ENCODE results near the gene RFWD3.
A peak's percentile ranks its signal among the peaks of the same experiment; 100 is the strongest.

RFWD3 gene

DNA sequence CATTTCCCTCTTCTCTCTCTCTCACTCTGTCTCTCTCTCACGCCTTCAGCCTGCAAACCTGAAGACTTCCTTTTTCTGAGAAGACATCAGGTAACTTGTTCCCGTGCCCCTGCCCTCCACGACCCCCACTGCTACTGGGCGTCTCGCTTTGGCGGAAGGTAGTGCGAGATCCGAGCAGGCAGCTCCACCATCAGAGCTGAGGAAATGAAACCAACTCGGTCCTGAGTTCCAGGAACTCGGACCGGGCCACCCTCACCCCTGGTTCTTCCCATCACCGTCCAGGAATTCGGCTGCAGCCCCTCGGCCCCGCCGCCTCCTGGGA, 33.4 kb upstream of the RFWD3 start:
- Histone ChIP-seq H3K27me3 (ENCODE audit: insufficient read depth, low read length) (no peaks in the 10 kb centered on the region), H3K27ac (ENCODE audit: low read depth, low read length) (no peak overlapping the region), H3K4me2 (ENCODE audit: low read length) (peak overlapping the region; percentile 48), H3K4me1 (ENCODE audit: control insufficient read depth in 1 of 2, insufficient read depth in 2 of 2, low read length in 2 of 2) (no peaks in the 10 kb centered on the region), H3K4me3 (ENCODE audit: low read depth, low read length) (peak overlapping the region; percentile 16), H3K79me2 (ENCODE audit: control insufficient read depth, insufficient read depth, low read length, poor library complexity) (no peaks in the 10 kb centered on the region), H3K4ac (ENCODE audit: low read depth, low read length) (no peak overlapping the region), H3K14ac (ENCODE audit: low read length) (no peak overlapping the region), H4K12ac (ENCODE audit: low read depth, low read length) (no peak overlapping the region), H3K23ac (ENCODE audit: low read length) (no peak overlapping the region), H3K79me1 (ENCODE audit: low read length) (no peaks in the 10 kb centered on the region), H3K9me3 (ENCODE audit: insufficient read depth, low read depth, low read length) (no peaks in the 10 kb centered on the region), H2AK5ac (ENCODE audit: low read length) (no peak overlapping the region), H3K36me3 (ENCODE audit: control insufficient read depth in 1 of 2, insufficient read depth in 2 of 2, low read length in 2 of 2) (no peaks in the 10 kb centered on the region), H2AFZ (ENCODE audit: insufficient read depth, low read length, poor library complexity) (no peak overlapping the region), H2BK5ac (ENCODE audit: low read depth, low read length, poor library complexity) (no peak overlapping the region), H2BK12ac (ENCODE audit: low read length) (no peak overlapping the region), H4K8ac (ENCODE audit: low read depth, low read length) (no peak overlapping the region), H2BK120ac (ENCODE audit: insufficient read depth, low read length, poor library complexity) (no peak overlapping the region), H4K91ac (ENCODE audit: low read depth, low read length) (no peak overlapping the region), H3K9ac (ENCODE audit: low read length) (no peak overlapping the region), H3K18ac (ENCODE audit: low read length) (no peak overlapping the region)
- peak in 1 of 2 donors; percentile 17 for DNase-seq
- no CpG with 5 or more reads among the region's 16 CpGs for WGBS (ENCODE audit: extremely low coverage, insufficient coverage, insufficient read length)

DNA sequence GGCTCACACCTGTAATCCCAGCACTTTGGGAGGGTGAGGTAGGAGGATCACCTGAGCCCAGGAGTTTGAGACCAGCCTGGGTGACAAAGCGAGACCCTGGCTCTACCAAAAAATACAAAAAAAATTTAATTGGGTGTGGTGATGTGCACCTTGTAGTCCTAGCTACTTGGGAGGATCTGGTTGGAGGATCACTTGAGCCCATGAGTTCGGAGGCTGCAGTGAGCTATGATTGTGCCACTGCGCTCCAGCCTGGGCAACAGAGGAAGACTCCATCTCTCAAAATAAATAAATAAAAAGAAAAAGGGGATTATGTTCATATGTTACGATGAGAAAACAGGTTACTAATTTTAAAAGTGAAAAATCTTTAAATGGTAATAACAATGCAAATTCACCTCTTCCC, 33.0 kb upstream of the RFWD3 start:
- Histone ChIP-seq H3K23ac (ENCODE audit: low read length) (no peak overlapping the region), H3K27ac (ENCODE audit: low read depth, low read length) (no peak overlapping the region), H3K4me2 (ENCODE audit: low read length) (no peak overlapping the region), H3K14ac (ENCODE audit: low read length) (no peak overlapping the region), H4K8ac (ENCODE audit: low read depth, low read length) (no peak overlapping the region), H3K27me3 (ENCODE audit: insufficient read depth, low read length) (no peaks in the 10 kb centered on the region), H3K18ac (ENCODE audit: low read length) (no peak overlapping the region), H2BK120ac (ENCODE audit: insufficient read depth, low read length, poor library complexity) (no peak overlapping the region), H4K12ac (ENCODE audit: low read depth, low read length) (no peak overlapping the region), H3K4me1 (ENCODE audit: control insufficient read depth in 1 of 2, insufficient read depth in 2 of 2, low read length in 2 of 2) (no peaks in the 10 kb centered on the region), H2AK5ac (ENCODE audit: low read length) (no peak overlapping the region), H3K36me3 (ENCODE audit: control insufficient read depth in 1 of 2, insufficient read depth in 2 of 2, low read length in 2 of 2) (no peaks in the 10 kb centered on the region), H3K4ac (ENCODE audit: low read depth, low read length) (no peak overlapping the region), H3K9me3 (ENCODE audit: insufficient read depth, low read depth, low read length) (no peaks in the 10 kb centered on the region), H2BK12ac (ENCODE audit: low read length) (no peak overlapping the region), H3K79me1 (ENCODE audit: low read length) (no peaks in the 10 kb centered on the region), H2BK5ac (ENCODE audit: low read depth, low read length, poor library complexity) (no peak overlapping the region), H3K4me3 (ENCODE audit: low read depth, low read length) (no peak overlapping the region), H2AFZ (ENCODE audit: insufficient read depth, low read length, poor library complexity) (no peak overlapping the region), H3K79me2 (ENCODE audit: control insufficient read depth, insufficient read depth, low read length, poor library complexity) (no peaks in the 10 kb centered on the region), H4K91ac (ENCODE audit: low read depth, low read length) (no peak overlapping the region), H3K9ac (ENCODE audit: low read length) (no peak overlapping the region)
- DNase-seq, result no peak
- no CpG with 5 or more reads among the region's 4 CpGs for WGBS (ENCODE audit: extremely low coverage, insufficient coverage, insufficient read length)

DNA sequence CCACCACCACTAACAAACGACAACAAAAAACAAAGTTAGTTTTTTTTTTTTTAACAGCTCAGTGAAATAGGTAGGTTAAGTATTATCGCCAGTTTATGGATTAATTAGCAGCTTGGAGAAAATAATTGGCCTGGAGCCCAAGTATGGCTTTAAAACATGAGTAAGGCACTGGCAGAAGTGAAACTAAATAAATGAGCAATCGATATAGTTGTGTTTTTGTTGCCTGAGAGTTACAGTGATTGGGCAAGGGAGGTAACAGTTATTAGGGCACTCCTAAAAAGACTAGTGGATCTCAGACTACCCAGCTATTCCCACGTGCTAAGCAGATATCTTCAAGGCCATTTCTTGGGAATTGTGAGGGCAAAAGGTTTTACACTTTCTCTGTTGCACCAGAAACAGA, 31.5 kb upstream of the RFWD3 start:
- Histone ChIP-seq H3K23ac (ENCODE audit: low read length) (no peak overlapping the region), H3K36me3 (ENCODE audit: control insufficient read depth in 1 of 2, insufficient read depth in 2 of 2, low read length in 2 of 2) (no peaks in the 10 kb centered on the region), H4K8ac (ENCODE audit: low read depth, low read length) (no peak overlapping the region), H2AFZ (ENCODE audit: insufficient read depth, low read length, poor library complexity) (no peak overlapping the region), H3K4ac (ENCODE audit: low read depth, low read length) (no peak overlapping the region), H2AK5ac (ENCODE audit: low read length) (no peak overlapping the region), H3K79me2 (ENCODE audit: control insufficient read depth, insufficient read depth, low read length, poor library complexity) (no peaks in the 10 kb centered on the region), H3K79me1 (ENCODE audit: low read length) (no peaks in the 10 kb centered on the region), H2BK12ac (ENCODE audit: low read length) (no peak overlapping the region), H2BK5ac (ENCODE audit: low read depth, low read length, poor library complexity) (no peak overlapping the region), H3K4me1 (ENCODE audit: control insufficient read depth in 1 of 2, insufficient read depth in 2 of 2, low read length in 2 of 2) (no peaks in the 10 kb centered on the region), H2BK120ac (ENCODE audit: insufficient read depth, low read length, poor library complexity) (no peak overlapping the region), H3K4me2 (ENCODE audit: low read length) (no peak overlapping the region), H3K27ac (ENCODE audit: low read depth, low read length) (no peak overlapping the region), H3K9me3 (ENCODE audit: insufficient read depth, low read depth, low read length) (no peaks in the 10 kb centered on the region), H3K27me3 (ENCODE audit: insufficient read depth, low read length) (no peaks in the 10 kb centered on the region), H3K9ac (ENCODE audit: low read length) (no peak overlapping the region), H3K4me3 (ENCODE audit: low read depth, low read length) (no peak overlapping the region), H3K18ac (ENCODE audit: low read length) (no peak overlapping the region), H3K14ac (ENCODE audit: low read length) (no peak overlapping the region), H4K91ac (ENCODE audit: low read depth, low read length) (no peak overlapping the region), H4K12ac (ENCODE audit: low read depth, low read length) (no peak overlapping the region)
- DNase-seq, result no peak
- WGBS (ENCODE audit: extremely low coverage, insufficient coverage, insufficient read length), result no CpG with 5 or more reads among the region's 4 CpGs

DNA sequence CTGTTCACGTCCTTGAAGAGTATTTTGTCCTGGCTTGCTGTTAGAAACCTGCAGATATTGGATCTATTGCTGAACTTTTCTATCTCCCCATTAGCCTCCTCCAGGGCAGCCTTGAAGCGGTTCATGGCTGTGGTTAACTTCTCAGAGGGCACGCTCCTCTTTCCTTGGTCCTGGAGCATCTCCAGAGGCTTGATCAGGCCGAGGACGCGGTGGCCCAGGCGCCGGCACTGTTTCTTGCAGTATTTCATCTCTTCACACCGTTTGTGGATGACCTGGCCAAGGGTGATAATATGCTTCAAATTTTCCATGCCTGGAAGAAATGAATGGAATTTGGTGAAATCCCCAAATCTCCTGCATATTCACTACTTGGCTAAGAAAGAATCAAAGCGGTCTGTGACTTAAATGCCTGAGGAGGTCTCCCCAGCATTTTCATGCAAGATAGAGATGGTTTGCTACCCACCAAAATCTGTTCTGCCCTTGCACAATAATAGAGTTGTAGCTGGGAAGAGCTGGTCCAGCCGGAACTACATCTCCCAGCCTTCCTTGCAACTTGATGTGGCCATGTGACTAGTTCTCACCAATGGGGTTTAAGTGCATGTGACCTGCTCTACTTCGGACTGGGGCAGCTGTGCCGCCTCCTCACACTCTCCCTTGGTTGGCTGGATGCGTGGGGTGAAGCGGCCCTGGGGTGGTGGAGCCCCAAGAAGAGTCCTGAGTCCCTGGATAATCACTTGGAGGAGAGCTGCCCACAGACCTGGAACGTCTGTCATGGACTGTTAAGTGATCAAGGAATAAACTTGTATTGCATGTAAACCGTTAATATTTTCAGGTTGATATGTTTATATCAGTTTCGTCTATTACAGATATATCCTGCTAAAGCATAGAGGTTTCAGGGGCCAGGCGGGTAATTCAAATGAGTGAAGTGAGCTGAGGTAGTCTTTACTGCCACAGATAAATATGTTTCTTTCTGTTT, 29.1 kb upstream of the RFWD3 start:
- H4K8ac ChIP-seq (ENCODE audit: low read depth, low read length), result peak overlapping the region; percentile 25
- no peaks in the 10 kb centered on the region for H3K79me2 ChIP-seq (ENCODE audit: control insufficient read depth, insufficient read depth, low read length, poor library complexity)
- no CpG with 5 or more reads among the region's 19 CpGs for WGBS (ENCODE audit: extremely low coverage, insufficient coverage, insufficient read length)
- H2AK5ac ChIP-seq (ENCODE audit: low read length), result no peak overlapping the region
- H2BK12ac ChIP-seq (ENCODE audit: low read length), result no peak overlapping the region
- H3K9ac ChIP-seq (ENCODE audit: low read length), result no peak overlapping the region
- no peak overlapping the region for H3K18ac ChIP-seq (ENCODE audit: low read length)
- peak overlapping the region; percentile 77 for H3K4me2 ChIP-seq (ENCODE audit: low read length)
- no peaks in the 10 kb centered on the region for H3K79me1 ChIP-seq (ENCODE audit: low read length)
- peak overlapping the region; percentile 33 for H2AFZ ChIP-seq (ENCODE audit: insufficient read depth, low read length, poor library complexity)
- no peak overlapping the region for H4K91ac ChIP-seq (ENCODE audit: low read depth, low read length)
- H3K4me1 ChIP-seq (ENCODE audit: control insufficient read depth in 1 of 2, insufficient read depth in 2 of 2, low read length in 2 of 2), result no peaks in the 10 kb centered on the region
- H3K27ac ChIP-seq (ENCODE audit: low read depth, low read length), result no peak overlapping the region
- no peak overlapping the region for H2BK120ac ChIP-seq (ENCODE audit: insufficient read depth, low read length, poor library complexity)
- no peak overlapping the region for H3K4ac ChIP-seq (ENCODE audit: low read depth, low read length)
- DNase-seq, result peak; percentile 74 to 86
- H2BK5ac ChIP-seq (ENCODE audit: low read depth, low read length, poor library complexity), result no peak overlapping the region
- H3K14ac ChIP-seq (ENCODE audit: low read length), result no peak overlapping the region
- no peak overlapping the region for H3K23ac ChIP-seq (ENCODE audit: low read length)
- H3K36me3 ChIP-seq (ENCODE audit: control insufficient read depth in 1 of 2, insufficient read depth in 2 of 2, low read length in 2 of 2), result no peaks in the 10 kb centered on the region
- no peaks in the 10 kb centered on the region for H3K9me3 ChIP-seq (ENCODE audit: insufficient read depth, low read depth, low read length)
- H3K27me3 ChIP-seq (ENCODE audit: insufficient read depth, low read length), result no peaks in the 10 kb centered on the region
- H4K12ac ChIP-seq (ENCODE audit: low read depth, low read length), result no peak overlapping the region
- H3K4me3 ChIP-seq (ENCODE audit: low read depth, low read length), result no peak overlapping the region

All from trophoblast cell (in vitro differentiated cells and primary cell).